ENCODE measurements around the gene SSH2. TPM values are rescaled to one million over a fixed set of nuclear protein-coding genes. Genes with fewer than 3 reads are reported as not detected.
"Not testable (repeated sequence)": the region's sequence is repeated elsewhere in the genome, so short reads cannot be mapped to it uniquely, and the experiment has no call there.

SSH2 gene
- total and polyA plus RNA-seq, 4 donors = 7.5 to 14.1 (median 11.2) TPM

- no peaks in the 10 kb centered on the region for H3K4me1 ChIP-seq (ENCODE audit: control insufficient read depth in 4 of 4, insufficient read depth in 4 of 4, low read length in 3 of 4)
- H3K4me3 ChIP-seq (ENCODE audit: low read depth in 1 of 3, low read length in 3 of 3) = no peak overlapping the region
- 97% methylated on average over 1 of the region's 1 CpG for WGBS
- H3K27me3 ChIP-seq (ENCODE audit: control insufficient read depth in 4 of 4, insufficient read depth in 4 of 4, low read length in 3 of 4) = no peaks in the 10 kb centered on the region
- no peak overlapping the region for H3K27ac ChIP-seq (ENCODE audit: low read depth in 1 of 2, low read length in 2 of 2)
- no peaks in the 10 kb centered on the region for H3K9me3 ChIP-seq (ENCODE audit: control insufficient read depth in 4 of 4, low read length in 3 of 4)
- H3K9ac ChIP-seq (ENCODE audit: low read depth in 1 of 2, low read length in 2 of 2) = no peak overlapping the region
- TF ChIP-seq YY1 (IDR thresholded peaks at IDR 0.05) (no peak), FOXA1 (IDR thresholded peaks at IDR 0.05) (no peak), HNF4A (conservative IDR thresholded peaks at IDR 0.05) (no peak), REST (IDR thresholded peaks at IDR 0.05) (no peak)
- H3K36me3 ChIP-seq (ENCODE audit: control insufficient read depth in 4 of 4, insufficient read depth in 3 of 4, low read depth in 1 of 4, low read length in 3 of 4) = no peaks in the 10 kb centered on the region
- DNase-seq (ENCODE audit: low spot score) = no peak
Measured at GRCh38 chr17:29874931-29875596, 55.0 kb downstream of the SSH2 start.

GRCh38 chr17:29874358-29874757, 55.7 kb downstream of the SSH2 start:
- WGBS = 87% methylated on average over 1 of the region's 1 CpG
- H3K36me3 ChIP-seq (ENCODE audit: control insufficient read depth in 4 of 4, insufficient read depth in 3 of 4, low read depth in 1 of 4, low read length in 3 of 4); H3K9me3 ChIP-seq (ENCODE audit: control insufficient read depth in 4 of 4, low read length in 3 of 4); H3K4me3 ChIP-seq (ENCODE audit: low read depth in 1 of 3, low read length in 3 of 3); DNase-seq (ENCODE audit: low spot score); H3K9ac ChIP-seq (ENCODE audit: low read depth in 1 of 2, low read length in 2 of 2); H3K27me3 ChIP-seq (ENCODE audit: control insufficient read depth in 4 of 4, insufficient read depth in 4 of 4, low read length in 3 of 4); H3K27ac ChIP-seq (ENCODE audit: low read depth in 1 of 2, low read length in 2 of 2); H3K4me1 ChIP-seq (ENCODE audit: control insufficient read depth in 4 of 4, insufficient read depth in 4 of 4, low read length in 3 of 4): not testable (repeated sequence)

- TF ChIP-seq EGR1 (IDR thresholded peaks at IDR 0.05; ENCODE audit: low read depth in 2 of 2) = no peak
- TF ChIP-seq RAD21 (IDR thresholded peaks at IDR 0.05) = no peak
- TF ChIP-seq ATF3 (IDR thresholded peaks at IDR 0.05) = no peak
- Histone ChIP-seq H3K4me3 (ENCODE audit: low read depth in 1 of 3, low read length in 3 of 3) (no peak overlapping the region), H3K27ac (ENCODE audit: low read depth in 1 of 2, low read length in 2 of 2) (no peak overlapping the region), H3K27me3 (ENCODE audit: control insufficient read depth in 4 of 4, insufficient read depth in 4 of 4, low read length in 3 of 4) (no peaks in the 10 kb centered on the region), H3K9ac (ENCODE audit: low read depth in 1 of 2, low read length in 2 of 2) (no peak overlapping the region), H3K4me1 (ENCODE audit: control insufficient read depth in 4 of 4, insufficient read depth in 4 of 4, low read length in 3 of 4) (no peaks in the 10 kb centered on the region), H3K36me3 (ENCODE audit: control insufficient read depth in 4 of 4, insufficient read depth in 3 of 4, low read depth in 1 of 4, low read length in 3 of 4) (peaks cover 0 to 1% (median 0%) of the 10 kb centered on the region in 4 donors), H3K9me3 (ENCODE audit: control insufficient read depth in 4 of 4, low read length in 3 of 4) (no peaks in the 10 kb centered on the region)
- WGBS = 96% methylated on average over 2 of the region's 2 CpGs
- DNase-seq (ENCODE audit: low spot score) = no peak
Measured at GRCh38 chr17:29873476-29873875, 56.6 kb downstream of the SSH2 start.

GRCh38 chr17:29870836-29871465, 59.1 kb downstream of the SSH2 start:
- 84% methylated on average over 1 of the region's 1 CpG for WGBS
- H3K36me3 ChIP-seq (ENCODE audit: control insufficient read depth in 4 of 4, insufficient read depth in 3 of 4, low read depth in 1 of 4, low read length in 3 of 4) = peaks cover 0 to 1% (median 0%) of the 10 kb centered on the region in 4 donors
- no peaks in the 10 kb centered on the region for H3K9me3 ChIP-seq (ENCODE audit: control insufficient read depth in 4 of 4, low read length in 3 of 4)
- no peaks in the 10 kb centered on the region for H3K4me1 ChIP-seq (ENCODE audit: control insufficient read depth in 4 of 4, insufficient read depth in 4 of 4, low read length in 3 of 4)
- DNase-seq (ENCODE audit: low spot score) = no peak
- no peak overlapping the region for H3K4me3 ChIP-seq (ENCODE audit: low read depth in 1 of 3, low read length in 3 of 3)
- no peak overlapping the region for H3K27ac ChIP-seq (ENCODE audit: low read depth in 1 of 2, low read length in 2 of 2)
- H3K9ac ChIP-seq (ENCODE audit: low read depth in 1 of 2, low read length in 2 of 2) = no peak overlapping the region
- H3K27me3 ChIP-seq (ENCODE audit: control insufficient read depth in 4 of 4, insufficient read depth in 4 of 4, low read length in 3 of 4) = no peaks in the 10 kb centered on the region
- TF ChIP-seq ZBTB33 (IDR thresholded peaks at IDR 0.05) (no peak), ATF3 (IDR thresholded peaks at IDR 0.05) (no peak), TAF1 (conservative IDR thresholded peaks at IDR 0.05) (no peak), REST (IDR thresholded peaks at IDR 0.05) (no peak), YY1 (IDR thresholded peaks at IDR 0.05) (no peak), RXRA (IDR thresholded peaks at IDR 0.05) (no peak), FOXA2 (IDR thresholded peaks at IDR 0.05) (no peak)
